OCI-LY7 (cell line): ENCODE results near the gene TFB1M. TPM values are rescaled to one million over a fixed set of nuclear protein-coding genes. Genes with fewer than 3 reads are reported as not detected.

Experiments
- BruUV-seq: library from RNA; stranded (reverse); fragments of 400-500 nt; replicated peaks from 2 replicates; lab custom pipeline; 2021; lab: Mats Ljungman, UMichigan
- CTCF ChIA-PET: fragments of 300-600 bp; sonication (Branson Sonifier 250); formaldehyde crosslinking; loops from one replicate; lab custom pipeline; 2022; ENCODE audit warnings: antibody characterized with exemption; ENCODE audit not compliant: unreplicated experiment; lab: Charles Lee
- POLR2A ChIA-PET: fragments of 300-600 bp; sonication (Branson Sonifier 250); formaldehyde crosslinking; loops from one replicate; lab custom pipeline; 2022; ENCODE audit warnings: antibody characterized with exemption; lab: Charles Lee
- DNase-seq: peaks from one replicate; pipeline ENCODE4 v3.0.0-alpha.2; 2015; ENCODE audit warnings: low spot score
- H2AFZ ChIP-seq: fragments of 200-600 bp; sonication (generic), shearing (Covaris generic); 2 replicates; pipeline ENCODE4 v1.6.1; 2014; ENCODE audit warnings: mild to moderate bottlenecking, antibody characterized with exemption, low read length, moderate library complexity
- H3K27ac ChIP-seq: fragments of 200-600 bp; sonication (generic); 2 replicates; pipeline ENCODE4 v1.5.1; 2014; ENCODE audit warnings: mixed run types, low read depth, mild to moderate bottlenecking, moderate library complexity, low read length, inconsistent platforms; ENCODE audit not compliant: poor library complexity, severe bottlenecking
- H3K36me3 ChIP-seq: fragments of 200-600 bp; sonication (generic); 2 replicates; pipeline ENCODE4 v1.6.1; 2014; ENCODE audit warnings: mild to moderate bottlenecking, antibody characterized with exemption, low read length, moderate library complexity, mixed read lengths; ENCODE audit not compliant: insufficient read depth
- H3K4me1 ChIP-seq: fragments of 200-600 bp; sonication (generic); 2 replicates; pipeline ENCODE4 v1.5.1; 2014; ENCODE audit warnings: mild to moderate bottlenecking, low read length; ENCODE audit not compliant: insufficient read depth, poor library complexity, severe bottlenecking
- H3K4me2 ChIP-seq: fragments of 200-600 bp; sonication (generic); 2 replicates; pipeline ENCODE4 v1.6.1; 2014; ENCODE audit warnings: mild to moderate bottlenecking, low read length
- H3K4me3 ChIP-seq: fragments of 200-600 bp; sonication (generic); 2 replicates; pipeline ENCODE4 v1.5.1; 2014; ENCODE audit warnings: mild to moderate bottlenecking, low read depth, low read length; ENCODE audit not compliant: poor library complexity, severe bottlenecking
- H3K79me2 ChIP-seq: fragments of 200-600 bp; sonication (generic); 2 replicates; pipeline ENCODE4 v1.6.1; 2016; ENCODE audit warnings: low read depth, mild to moderate bottlenecking, low read length, moderate library complexity, mixed read lengths; ENCODE audit not compliant: insufficient read depth
- H3K9me2 ChIP-seq: fragments of 200-600 bp; sonication (generic); 2 replicates; pipeline ENCODE4 v1.6.1; 2016; ENCODE audit warnings: mild to moderate bottlenecking, low read length, mixed read lengths; ENCODE audit not compliant: insufficient read depth
- H3K9me3 ChIP-seq: fragments of 200-600 bp; sonication (generic); 2 replicates; pipeline ENCODE4 v1.6.1; 2014; ENCODE audit warnings: mild to moderate bottlenecking, mixed run types, low read length, mixed read lengths
- H4K20me1 ChIP-seq: fragments of 200-600 bp; sonication (generic); 2 replicates; pipeline ENCODE4 v1.6.1; 2014; ENCODE audit warnings: mild to moderate bottlenecking, antibody characterized with exemption, low read length, moderate library complexity, mixed read lengths; ENCODE audit not compliant: insufficient read depth
- CTCF ChIP-seq: fragments of 200-600 bp; sonication (generic); conservative IDR thresholded peaks from 2 replicates; pipeline ENCODE4 v1.5.1; 2014; ENCODE audit warnings: mild to moderate bottlenecking, antibody characterized with exemption, low read length, moderate library complexity, mixed read lengths
- EZH2phosphoT487 ChIP-seq: fragments of 200-600 bp; sonication (generic); IDR thresholded peaks from 2 replicates; pipeline ENCODE4 v1.6.1; 2018; ENCODE audit warnings: low read depth, borderline replicate concordance, mild to moderate bottlenecking, mixed run types, antibody characterized with exemption, low read length, moderate library complexity, mixed read lengths
- intact Hi-C: fragments of 100-400 bp; cut with micrococcal nuclease; formaldehyde crosslinking; loops from one replicate; pipeline ENCODE4 v1.10.0; 2022; ENCODE audit not compliant: unreplicated experiment
- total RNA-seq, 2 experiments: library from RNA; depleted of rRNA in 1 of 2; stranded (reverse); fragments of >200 nt in 1 of 2; shearing (Covaris generic) in 1 of 2; gene quantifications; 2 replicates each; pipeline ENCODE4 v1.2.3, GENCODE V29; 2014 to 2022

TFB1M gene
- total RNA-seq, 2 experiments from 2014 or later: 34.8 to 62.8 TPM

GRCh38 chr6:155228546-155229166 lies 85.6 kb downstream of the TFB1M start:
- H3K9me2 ChIP-seq: no peaks in the 10 kb centered on the region
- intact Hi-C loops: no loop called here
- H3K4me3 ChIP-seq: no peak overlapping the region
- peaks cover 3% of the 10 kb centered on the region; the same call in 1 of the 2 replicates for H3K36me3 ChIP-seq
- no peak for TF ChIP-seq EZH2phosphoT487
- no peak for TF ChIP-seq CTCF
- DNase-seq: no peak
- H3K27ac ChIP-seq: no peak overlapping the region
- no peaks in the 10 kb centered on the region for H3K4me1 ChIP-seq
- H4K20me1 ChIP-seq: no peaks in the 10 kb centered on the region
- H2AFZ ChIP-seq: no peak overlapping the region
- ChIA-PET POLR2A (interaction anchor here (0.6 kb wide), 1 partner anchor 481 kb away, joined by 3 read pairs; no protein-coding TSS in a partner anchor), CTCF (no interaction called here)
- no peaks in the 10 kb centered on the region for H3K79me2 ChIP-seq
- no peak overlapping the region for H3K4me2 ChIP-seq
- no TSS peak for BruUV-seq
- no peaks in the 10 kb centered on the region for H3K9me3 ChIP-seq

- no peak for DNase-seq
- Histone ChIP-seq H3K27ac (no peak overlapping the region), H2AFZ (no peak overlapping the region), H3K36me3 (peaks cover 3% of the 10 kb centered on the region; the same call in 1 of the 2 replicates), H3K4me3 (no peak overlapping the region), H3K9me2 (no peaks in the 10 kb centered on the region), H3K4me1 (no peaks in the 10 kb centered on the region), H4K20me1 (no peaks in the 10 kb centered on the region), H3K9me3 (no peaks in the 10 kb centered on the region), H3K4me2 (no peak overlapping the region), H3K79me2 (no peaks in the 10 kb centered on the region)
- ChIA-PET CTCF (no interaction called here), POLR2A (interaction anchor here (0.7 kb wide), 1 partner anchor 187 kb away, joined by 4 read pairs; no protein-coding TSS in a partner anchor)
- intact Hi-C loops: no loop called here
- no TSS peak for BruUV-seq
- no peak for TF ChIP-seq EZH2phosphoT487
- no peak for TF ChIP-seq CTCF
Observed at GRCh38 chr6:155227046-155227445, 87.2 kb downstream of the TFB1M start.

GRCh38 chr6:155224618-155225017 lies 89.7 kb downstream of the TFB1M start:
- no TSS peak for BruUV-seq
- ChIA-PET POLR2A (interaction anchor here (0.6 kb wide), 1 partner anchor 1855 kb away, joined by 3 read pairs; no protein-coding TSS in a partner anchor), CTCF (no interaction called here)

More at GRCh38 chr6:155224618-155225017, 89.7 kb downstream of the TFB1M start:
- H4K20me1 ChIP-seq: no peaks in the 10 kb centered on the region
- H3K4me1 ChIP-seq: no peaks in the 10 kb centered on the region
- no peak overlapping the region for H3K4me3 ChIP-seq
- no peaks in the 10 kb centered on the region; the same call in 1 of the 2 replicates for H3K36me3 ChIP-seq
- no peak for TF ChIP-seq CTCF
- TF ChIP-seq EZH2phosphoT487: no peak
- H3K9me3 ChIP-seq: no peaks in the 10 kb centered on the region
- H3K9me2 ChIP-seq: no peaks in the 10 kb centered on the region
- H3K79me2 ChIP-seq: no peaks in the 10 kb centered on the region
- no peak for DNase-seq
- H3K27ac ChIP-seq: no peak overlapping the region
- no peak overlapping the region for H3K4me2 ChIP-seq
- intact Hi-C loops: no loop called here
- no peak overlapping the region for H2AFZ ChIP-seq
